CMK (cell line): ENCODE results near the gene CABP1.
"Not testable (repeated sequence)": the region's sequence is repeated elsewhere in the genome, so short reads cannot be mapped to it uniquely, and the experiment has no call there.

Source experiments
- DNase-seq: peaks from one replicate; pipeline ENCODE4 v3.0.0-alpha.2; 2010; ENCODE audit warnings: low read depth

Gene CABP1

DNA sequence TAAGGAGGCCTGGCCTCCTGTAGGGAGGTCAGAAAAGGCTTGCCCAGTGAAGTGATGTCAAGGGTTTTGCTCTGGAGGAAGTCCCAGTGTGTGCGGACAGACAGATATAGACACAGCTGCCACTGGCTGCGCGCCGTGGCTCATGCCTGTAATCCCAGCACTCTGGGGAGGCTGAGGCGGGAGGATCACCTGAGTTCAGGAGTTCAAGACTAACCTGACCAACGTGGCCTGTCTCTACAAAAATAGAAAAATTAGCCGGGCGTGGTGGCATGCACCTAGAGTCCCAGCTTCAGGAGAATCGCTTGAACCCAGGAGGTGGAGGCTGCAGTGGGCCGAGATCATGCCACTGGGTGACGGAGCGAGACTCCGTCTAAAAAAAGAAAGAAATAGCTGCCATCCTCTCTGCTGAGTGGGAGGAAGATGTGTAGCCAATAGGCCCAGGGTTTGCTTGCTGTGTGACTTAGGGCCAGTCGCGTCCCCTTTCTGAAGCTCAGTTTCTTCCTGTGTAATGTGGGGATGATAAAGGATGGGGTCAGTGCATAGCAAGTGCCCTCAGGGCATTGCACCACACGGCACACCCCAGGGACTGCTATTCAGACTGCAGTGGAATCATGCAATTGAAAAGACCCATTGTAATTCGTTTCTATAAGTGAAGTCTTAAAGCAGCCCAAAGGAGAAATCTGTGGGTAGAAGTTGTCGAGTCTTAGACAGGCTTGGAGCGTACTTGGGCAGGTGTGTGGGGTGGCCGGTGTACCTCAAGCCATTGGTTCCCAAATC lies 27.9 kb downstream of the CABP1 start:
- no peak for DNase-seq

- DNase-seq, result no peak
These were observed 28.7 kb downstream of the CABP1 start for GRCh38 chr12:120668868-120669840.

GRCh38 chr12:120670237-120670636 lies 29.8 kb downstream of the CABP1 start:
- DNase-seq, result not testable (repeated sequence)

GRCh38 chr12:120670667-120671066 lies 30.2 kb downstream of the CABP1 start:
- no peak for DNase-seq

DNA sequence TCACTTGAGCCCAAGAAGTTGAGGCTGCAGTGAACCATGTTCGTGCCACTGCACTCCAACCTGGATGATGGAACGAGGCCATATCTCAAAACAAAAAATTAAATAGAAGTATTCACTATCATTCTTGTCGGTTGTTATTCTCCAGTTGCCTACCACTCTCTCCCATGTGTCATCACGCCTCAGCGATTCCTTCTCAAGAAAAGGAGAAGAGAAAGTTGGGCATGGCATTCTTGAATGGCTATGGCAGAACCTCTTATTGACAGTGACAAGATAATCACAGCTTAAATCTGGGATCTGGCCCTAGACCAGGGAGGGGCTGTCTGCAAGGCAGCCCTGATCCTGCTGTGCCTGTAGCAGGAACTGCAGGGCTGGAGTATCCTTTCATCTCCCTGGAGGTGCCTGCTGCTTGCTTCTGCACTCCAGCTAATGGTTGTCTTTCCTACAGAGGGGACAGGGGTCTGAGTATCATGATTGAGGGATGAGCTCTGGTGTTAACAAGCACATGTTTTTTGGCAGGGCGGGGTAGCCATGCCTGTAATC lies 33.7 kb downstream of the CABP1 start:
- DNase-seq, result no peak

GRCh38 chr12:120677765-120678473 lies 37.5 kb downstream of the CABP1 start:
- DNase-seq, result no peak

DNA sequence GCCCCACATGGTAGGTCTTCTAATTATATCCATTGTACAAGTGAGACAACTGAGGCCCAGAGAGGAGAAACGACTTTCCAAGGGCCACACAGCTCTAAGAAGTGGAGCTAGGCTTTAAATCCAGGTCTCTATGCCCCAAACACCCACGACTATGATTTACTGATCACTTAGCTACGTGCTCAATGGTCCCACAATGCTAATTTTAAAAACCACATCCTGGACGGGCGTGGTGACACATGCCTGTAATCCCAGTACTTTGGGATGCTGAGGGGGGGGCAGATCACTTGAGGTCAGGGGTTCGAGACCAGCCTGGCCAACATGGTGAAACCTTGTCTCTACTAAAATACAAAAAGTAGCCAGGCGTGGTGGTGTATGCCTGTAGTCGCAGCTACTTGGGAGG lies 38.1 kb downstream of the CABP1 start:
- no peak for DNase-seq

GRCh38 chr12:120680165-120680738 lies 39.8 kb downstream of the CABP1 start:
- DNase-seq, result no peak

GRCh38 chr12:120684523-120684932 lies 44.1 kb downstream of the CABP1 start:
- no peak for DNase-seq

DNA sequence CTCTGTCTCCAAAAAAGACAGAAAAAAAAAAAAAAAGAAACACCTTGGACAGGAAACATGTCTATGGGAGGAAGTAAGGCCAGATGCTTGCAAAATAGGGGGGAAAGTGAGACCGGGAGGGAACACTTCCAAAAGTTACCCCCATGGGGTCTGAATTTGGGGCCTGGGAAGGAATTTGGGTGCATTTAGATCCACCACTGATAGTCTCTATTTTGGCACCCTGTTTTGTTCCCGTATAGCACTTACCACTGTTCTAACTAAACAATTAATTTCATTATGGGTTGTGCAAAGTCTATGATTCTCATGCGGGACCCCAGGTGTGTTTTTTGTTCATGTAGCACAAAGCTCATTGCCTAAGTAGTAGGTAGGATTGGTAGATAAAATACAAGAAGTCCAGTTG lies 45.1 kb downstream of the CABP1 start:
- DNase-seq, result no peak

- peak; percentile 96 for DNase-seq
These were observed 45.8 kb downstream of the CABP1 start for GRCh38 chr12:120686151-120686689.

GRCh38 chr12:120686690-120687577 lies 46.5 kb downstream of the CABP1 start, which contains the start of gene MLEC:
MLEC (plus strand) TSS chr12:120687149; CDS start chr12:120687297, 148 bp downstream.
- peak; percentile 96 for DNase-seq

DNA sequence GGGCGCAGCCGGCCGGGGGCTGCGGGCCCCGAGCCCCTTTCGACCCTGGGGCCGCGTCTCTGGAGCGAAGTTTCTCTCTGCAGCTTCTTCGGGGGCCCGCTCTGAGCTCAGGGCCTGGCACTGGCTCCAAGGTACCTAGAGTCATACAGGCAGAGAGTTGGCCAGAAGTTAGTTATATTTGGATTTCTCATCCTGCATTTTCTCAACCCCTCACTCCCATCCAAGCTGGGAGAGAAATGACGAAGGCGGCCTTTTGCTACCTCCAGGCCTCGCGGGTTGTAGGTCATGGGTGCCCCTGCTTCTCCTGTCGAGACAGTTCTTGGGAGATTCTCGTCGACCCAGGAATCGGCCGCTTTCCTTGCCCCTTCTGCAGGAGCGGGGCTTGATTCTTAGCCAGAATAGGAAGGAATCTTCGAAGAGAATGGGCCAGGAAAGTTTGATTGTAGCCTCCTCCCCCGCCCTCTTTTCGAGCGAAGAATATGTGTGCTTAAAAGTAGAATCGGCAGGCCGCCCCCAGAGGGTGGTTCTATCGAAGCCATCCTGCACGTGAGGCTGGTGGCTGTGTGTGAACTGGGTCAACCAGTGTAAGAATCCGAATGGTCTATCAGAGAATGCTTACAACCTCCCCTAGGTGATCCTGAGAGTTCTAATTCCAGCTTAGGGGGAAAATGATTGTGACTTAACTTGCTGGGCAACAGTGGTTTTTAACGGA lies 47.3 kb downstream of the CABP1 start:
- no peak for DNase-seq

- peak; percentile 48 for DNase-seq
These were observed 48.2 kb downstream of the CABP1 start for GRCh38 chr12:120688527-120689071.

GRCh38 chr12:120689397-120690082 lies 49.1 kb downstream of the CABP1 start:
- DNase-seq, result no peak

- DNase-seq, result no peak
These were observed 49.6 kb downstream of the CABP1 start for GRCh38 chr12:120690083-120690450.

GRCh38 chr12:120690978-120691377 lies 50.6 kb downstream of the CABP1 start:
- DNase-seq, result no peak

DNA sequence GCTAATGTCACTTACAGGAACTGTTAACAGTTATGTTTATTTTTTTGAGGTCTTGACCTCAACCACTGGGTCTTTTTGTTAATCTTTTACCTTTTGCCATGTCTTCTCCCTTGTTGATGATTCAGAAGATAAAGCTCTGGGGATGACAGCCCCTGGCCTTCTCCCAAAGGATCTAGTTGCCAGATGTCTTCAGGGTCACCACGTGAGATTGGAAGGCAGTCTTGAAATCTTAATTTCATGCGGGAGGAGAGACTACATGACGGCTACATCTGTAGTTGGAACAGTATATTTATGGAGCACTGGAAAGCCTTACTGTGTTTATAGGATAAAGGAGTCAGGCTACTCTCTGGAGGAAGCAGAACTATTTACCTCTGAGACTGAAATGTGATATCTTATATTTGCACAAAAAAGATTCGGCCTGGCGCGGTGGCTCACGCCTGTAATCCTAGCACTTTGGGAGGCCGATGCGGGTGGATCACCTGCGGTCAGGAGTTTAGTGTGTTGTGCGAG lies 52.2 kb downstream of the CABP1 start:
- no peak for DNase-seq

- DNase-seq, result no peak
These were observed 53.4 kb downstream of the CABP1 start for GRCh38 chr12:120693848-120694247.
